GM18870 (cell line): ENCODE results near the gene KIRREL3.

Source experiments
- ATAC-seq: cut with Tn5 transposase; IDR thresholded peaks from one replicate; pipeline ENCODE4 v1.9.1; 2021; ENCODE audit warnings: moderate library complexity; ENCODE audit not compliant: unreplicated experiment

The KIRREL3 gene

GRCh38 chr11:126588630-126589491, 411.7 kb downstream of the KIRREL3 start:
- ATAC-seq: no peak

GRCh38 chr11:126587541-126587940, 413.0 kb downstream of the KIRREL3 start:
- ATAC-seq: no peak

- ATAC-seq: no peak
Measured at GRCh38 chr11:126585774-126586491, 414.6 kb downstream of the KIRREL3 start.

- ATAC-seq: no peak
Measured at GRCh38 chr11:126585388-126585773, 415.2 kb downstream of the KIRREL3 start.

GRCh38 chr11:126583594-126584427, 416.8 kb downstream of the KIRREL3 start:
- ATAC-seq: no peak

- ATAC-seq: no peak
Measured at GRCh38 chr11:126583101-126583500, 417.5 kb downstream of the KIRREL3 start.

- no peak for ATAC-seq
Measured at GRCh38 chr11:126581871-126582648, 418.5 kb downstream of the KIRREL3 start.

GRCh38 chr11:126578426-126578825, 422.1 kb downstream of the KIRREL3 start:
- ATAC-seq: no peak

- no peak for ATAC-seq
Measured at GRCh38 chr11:126578021-126578420, 422.5 kb downstream of the KIRREL3 start.

GRCh38 chr11:126575849-126576248, 424.7 kb downstream of the KIRREL3 start:
- ATAC-seq: no peak

GRCh38 chr11:126573325-126573978, 427.1 kb downstream of the KIRREL3 start:
- ATAC-seq: no peak

GRCh38 chr11:126570489-126570888, 430.1 kb downstream of the KIRREL3 start:
- ATAC-seq: no peak

- ATAC-seq: no peak
Measured at GRCh38 chr11:126567419-126567818, 433.2 kb downstream of the KIRREL3 start.

GRCh38 chr11:126564566-126564965, 436.0 kb downstream of the KIRREL3 start:
- no peak for ATAC-seq

GRCh38 chr11:126561327-126561893, 439.2 kb downstream of the KIRREL3 start:
- ATAC-seq: no peak

- no peak for ATAC-seq
Measured at GRCh38 chr11:126560221-126560620, 440.3 kb downstream of the KIRREL3 start.

- ATAC-seq: no peak
Measured at GRCh38 chr11:126548581-126549550, 451.7 kb downstream of the KIRREL3 start.

- ATAC-seq: no peak
Measured at GRCh38 chr11:126547691-126548090, 452.9 kb downstream of the KIRREL3 start.
